Activated naive CD8-positive, alpha-beta T cell treated with anti-CD3 and anti-CD28 coated beads, Interleukin-2, amount 10 ng/mL, durations not matched to agents 7 days and 5 days (primary cell): ENCODE measurements around the gene TRIM77. TPM values are rescaled to one million over a fixed set of nuclear protein-coding genes. Genes with fewer than 3 reads are reported as not detected.
"Not testable (repeated sequence)": the region's sequence is repeated elsewhere in the genome, so short reads cannot be mapped to it uniquely, and the experiment has no call there.

Source experiments
- ATAC-seq: fragments of 150-1000 bp; cut with Tn5 transposase; one replicate; pipeline ENCODE4 v1.10.0; 2021; ENCODE audit warnings: low read depth, moderate library complexity
- POLR2A ChIA-PET: fragments of 350-600 bp; sonication (Branson Sonifier 250); formaldehyde crosslinking; loops from one replicate; lab custom pipeline; 2021; ENCODE audit warnings: antibody characterized with exemption; lab: Charles Lee
- DNase-seq: peaks from one replicate; pipeline ENCODE4 v3.0.0; 2021
- H3K27ac Mint-ChIP-seq: one replicate; pipeline ENCODE4 v1.8.0; 2022; ENCODE audit warnings: mild to moderate bottlenecking, mixed read lengths
- H3K27me3 Mint-ChIP-seq: one replicate; pipeline ENCODE4 v1.8.0; 2022; ENCODE audit warnings: mild to moderate bottlenecking, moderate library complexity, mixed read lengths
- H3K36me3 Mint-ChIP-seq: one replicate; pipeline ENCODE4 v1.8.0; 2021; ENCODE audit warnings: mild to moderate bottlenecking, mixed read lengths
- H3K4me1 Mint-ChIP-seq: one replicate; pipeline ENCODE4 v1.8.0; 2021; ENCODE audit warnings: mixed read lengths
- H3K4me3 Mint-ChIP-seq: one replicate; pipeline ENCODE4 v1.8.0; 2022; ENCODE audit warnings: mild to moderate bottlenecking, moderate library complexity, mixed read lengths
- H3K9me3 Mint-ChIP-seq: one replicate; pipeline ENCODE4 v1.8.0; 2021; ENCODE audit warnings: mixed read lengths
- total RNA-seq, 2 experiments: library from RNA; stranded (reverse); gene quantifications; one replicate each; pipeline ENCODE4 v1.2.3, GENCODE V29; 2021

Gene TRIM77
- total RNA-seq, 2 experiments from 2014 or later: not detected

DNA sequence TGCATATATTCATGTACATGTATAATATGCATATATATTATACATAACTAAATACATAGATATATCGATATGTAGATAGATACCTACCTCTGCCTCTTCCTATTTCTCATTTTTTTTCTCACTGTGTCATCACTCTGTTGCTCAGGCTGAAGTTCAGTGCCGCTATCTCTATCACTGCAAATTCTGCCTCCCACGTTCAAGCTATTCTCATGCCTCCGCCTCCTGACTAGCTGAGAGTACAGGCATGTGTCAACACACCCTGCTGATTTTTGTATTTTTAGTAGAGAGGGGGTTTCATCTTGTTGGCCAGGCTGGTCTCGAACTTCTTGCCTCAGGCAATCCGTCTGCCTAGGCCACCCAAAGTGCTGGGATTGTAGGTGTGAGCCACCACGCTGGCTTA is 31.3 kb downstream of the TRIM77 start:
- H3K27me3 Mint-ChIP-seq, H3K4me1 Mint-ChIP-seq, POLR2A ChIA-PET, DNase-seq, ATAC-seq, H3K4me3 Mint-ChIP-seq, H3K36me3 Mint-ChIP-seq, H3K9me3 Mint-ChIP-seq, H3K27ac Mint-ChIP-seq: not testable (repeated sequence)

- H3K27me3 Mint-ChIP-seq, H3K4me1 Mint-ChIP-seq, H3K27ac Mint-ChIP-seq, DNase-seq, H3K4me3 Mint-ChIP-seq, ATAC-seq, H3K36me3 Mint-ChIP-seq, POLR2A ChIA-PET, H3K9me3 Mint-ChIP-seq: not testable (repeated sequence)
These were observed 34.1 kb downstream of the TRIM77 start for GRCh38 chr11:89744158-89744557.

DNA sequence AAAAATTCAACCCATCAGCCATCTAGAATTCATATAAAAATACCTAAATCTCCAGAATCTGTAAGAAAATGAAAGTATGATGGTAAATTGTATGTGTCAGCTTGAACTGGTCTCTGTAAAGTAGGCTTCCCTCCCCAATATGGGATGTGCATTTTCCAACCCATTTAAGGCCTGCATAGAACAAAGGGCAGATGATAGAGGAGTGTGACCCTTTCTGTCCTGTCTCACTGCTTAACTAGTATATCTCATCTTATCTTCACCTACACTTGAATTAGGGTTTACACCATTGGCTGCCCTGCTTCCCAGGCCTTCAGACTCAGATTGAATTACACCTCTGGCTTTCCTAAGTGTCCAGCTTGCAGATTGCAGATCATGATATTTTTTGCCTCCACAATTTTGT is 40.7 kb downstream of the TRIM77 start:
- H3K27ac Mint-ChIP-seq, H3K36me3 Mint-ChIP-seq, POLR2A ChIA-PET, H3K4me3 Mint-ChIP-seq, H3K9me3 Mint-ChIP-seq, H3K27me3 Mint-ChIP-seq, H3K4me1 Mint-ChIP-seq, DNase-seq, ATAC-seq: not testable (repeated sequence)

Other genes with a start within 250 kb of the TRIM77 start
- not detected for gene NOX4, start 218.9 kb upstream of the TRIM77 start, total RNA-seq
- gene TRIM49, start 98.3 kb downstream of the TRIM77 start, total RNA-seq: not detected
- gene TRIM64B, start 168.2 kb downstream of the TRIM77 start, total RNA-seq: not detected
- not detected for gene TRIM49D1, start 211.9 kb downstream of the TRIM77 start, total RNA-seq
- gene TRIM49D2, start 213.8 kb downstream of the TRIM77 start, total RNA-seq: not detected